Transverse colon (tissue), 4 donors: ENCODE data around the gene SLC39A7.

Experiments used
- CTCF ChIP-seq, 5 experiments: fragments of 200-600 bp in 3 of 5; fragments of 450-650 bp in 2 of 5; sonication (generic) in 3 of 5; IDR thresholded peaks; 1 replicate in 2 of 5; 2 replicates in 3 of 5; pipeline ENCODE4 v1.5.1; 2016 to 2017; ENCODE audit warnings: antibody characterized with exemption in 5 of 5, inconsistent platforms in 3 of 5, mild to moderate bottlenecking in 2 of 5, moderate library complexity in 1 of 5
- POLR2AphosphoS5 ChIP-seq, 3 donors: sonication (generic); formaldehyde crosslinking; IDR thresholded peaks; one replicate each; pipeline ENCODE4 v1.6.1; 2016; ENCODE audit warnings: antibody characterized with exemption in 3 of 3

- TF ChIP-seq CTCF (IDR thresholded peaks at IDR 0.05), result no peak
- TF ChIP-seq POLR2AphosphoS5 (IDR thresholded peaks at IDR 0.05), result no peak
Measured at GRCh38 chr6:33212857-33213165, 12.1 kb downstream of the SLC39A7 start.
